Hematopoietic multipotent progenitor cell treated with erythropoietin and hydrocortisone succinate and interleukin-3 and kit ligand, for 6 days (in vitro differentiated cells): ENCODE measurements around the gene IDUA.

Source experiments
- DNase-seq: peaks from one replicate; pipeline ENCODE4 v3.0.0-alpha.2; 2015

Gene IDUA

GRCh38 chr4:988726-989721 lies 2.2 kb downstream of the IDUA start:
- DNase-seq = no peak

GRCh38 chr4:989722-990471 lies 3.1 kb downstream of the IDUA start:
- DNase-seq = no peak

GRCh38 chr4:990746-991367 lies 4.0 kb downstream of the IDUA start:
- no peak for DNase-seq

GRCh38 chr4:991451-992296 lies 4.8 kb downstream of the IDUA start:
- no peak for DNase-seq

GRCh38 chr4:992297-993110 lies 5.7 kb downstream of the IDUA start:
- DNase-seq = peak; percentile 3

GRCh38 chr4:993111-994029 lies 6.5 kb downstream of the IDUA start, which contains the start of gene SLC26A1:
TSS of gene SLC26A1 (minus strand) at chr4:993404. CDS start at chr4:991703, 1,701 bp downstream.
- DNase-seq = peak; percentile 26

GRCh38 chr4:995311-996026 lies 8.6 kb downstream of the IDUA start:
- DNase-seq = peak; percentile 43

- peak; percentile 95 for DNase-seq
Measured at GRCh38 chr4:996030-996996, 9.5 kb downstream of the IDUA start.

DNA sequence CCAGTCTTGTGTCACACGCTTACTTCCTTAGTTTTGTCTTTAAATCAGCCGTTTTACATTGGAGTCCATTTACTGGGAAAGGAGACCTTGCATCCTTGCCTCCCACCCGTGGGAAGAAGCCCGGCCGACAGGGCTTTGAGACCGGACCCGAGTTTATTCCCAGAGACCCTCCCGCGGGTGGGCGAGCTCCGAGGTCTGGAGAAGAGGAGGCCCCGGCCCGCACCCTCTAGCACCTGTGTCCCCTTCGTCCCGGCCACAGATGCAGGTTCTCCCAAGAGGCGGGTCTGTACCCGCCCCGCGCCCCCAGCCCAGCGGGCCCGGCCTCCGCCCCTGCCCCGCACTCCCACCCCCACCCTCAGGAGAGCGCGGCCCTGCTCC lies 10.1 kb downstream of the IDUA start:
- DNase-seq = no peak

GRCh38 chr4:997375-998071 lies 10.7 kb downstream of the IDUA start:
- peak; percentile 72 for DNase-seq

DNA sequence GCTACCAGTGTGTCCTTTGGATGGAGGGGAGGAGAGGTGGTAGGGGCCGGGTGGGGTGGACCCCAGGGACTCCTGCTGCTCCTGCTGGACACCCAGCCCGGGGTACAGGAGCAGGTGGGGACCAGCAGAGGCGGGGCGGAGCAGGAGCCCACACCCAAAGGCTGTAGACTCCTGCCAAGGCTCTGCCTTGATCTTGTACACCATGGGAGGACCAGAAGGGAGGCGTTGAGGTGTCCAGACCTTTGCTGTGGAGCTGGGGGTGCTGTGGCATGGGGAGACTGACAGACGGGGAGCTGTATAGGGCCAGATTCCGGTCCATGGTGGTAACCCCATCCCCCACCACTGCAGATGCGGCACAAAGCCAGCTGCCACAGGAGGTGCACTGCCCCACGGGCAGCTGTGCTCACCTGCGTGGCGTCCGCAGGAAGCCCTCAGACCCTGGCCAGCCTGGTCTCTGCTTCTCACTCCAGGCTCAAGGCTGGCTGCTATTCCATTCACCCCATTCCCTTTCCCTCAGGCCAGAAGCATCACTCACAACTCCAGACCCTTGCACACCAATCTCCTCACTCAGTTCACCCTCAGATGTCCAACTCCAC lies 11.3 kb downstream of the IDUA start:
- DNase-seq = peak; percentile 63

- peak; percentile 31 for DNase-seq
Measured at GRCh38 chr4:999240-999863, 12.5 kb downstream of the IDUA start.

DNA sequence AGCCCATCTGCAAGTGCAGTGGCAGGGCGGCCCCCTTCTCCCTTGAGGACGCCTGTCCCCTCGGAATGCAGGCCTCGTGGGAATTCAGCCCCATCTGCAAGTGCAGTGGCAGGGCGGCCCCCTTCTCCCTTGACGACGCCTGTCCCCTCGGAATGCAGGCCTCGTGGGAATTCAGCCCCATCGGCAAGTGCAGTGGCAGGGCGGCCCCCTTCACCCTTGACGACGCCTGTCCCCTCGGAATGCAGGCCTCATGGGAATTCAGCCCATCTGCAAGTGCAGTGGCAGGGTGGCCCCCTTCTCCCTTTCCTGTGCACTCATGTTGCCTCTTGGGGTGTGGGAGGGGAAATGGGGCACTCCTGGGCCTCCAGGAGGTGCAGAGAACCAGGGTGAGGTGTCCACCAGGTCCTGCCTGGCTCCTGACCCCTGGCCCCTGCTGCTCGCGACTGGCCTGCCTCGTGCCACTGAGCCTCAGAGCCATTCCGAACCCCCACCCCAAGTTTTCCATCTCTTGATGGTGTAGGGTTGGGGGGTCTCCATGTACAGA lies 13.1 kb downstream of the IDUA start:
- no peak for DNase-seq

DNA sequence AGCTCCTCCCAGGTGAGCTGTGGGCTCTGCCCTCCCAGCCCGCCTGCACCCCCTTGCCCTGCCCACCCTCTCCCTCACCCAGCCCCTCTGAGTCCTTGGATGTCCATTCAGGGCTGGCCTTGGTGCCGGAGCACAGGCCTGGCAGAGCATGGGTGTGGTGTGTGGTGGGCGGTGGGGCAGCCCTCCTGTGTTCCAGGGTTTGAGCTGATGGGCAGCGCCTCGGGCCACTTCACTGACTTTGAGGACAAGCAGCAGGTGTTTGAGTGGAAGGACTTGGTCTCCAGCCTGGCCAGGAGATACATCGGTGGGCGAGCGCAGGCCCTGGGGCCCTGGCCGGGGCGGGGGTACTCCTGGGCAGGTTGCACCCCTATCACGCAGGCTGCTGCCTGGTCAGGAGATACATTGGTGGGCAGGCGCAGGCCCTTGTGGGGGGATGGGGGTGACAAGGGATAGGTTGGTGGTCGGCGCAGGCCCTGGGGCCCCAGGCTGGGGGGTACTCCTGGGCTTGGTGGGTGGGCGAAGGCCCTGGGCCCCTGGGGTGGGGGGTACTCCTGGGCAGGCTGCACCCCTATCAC lies 13.9 kb downstream of the IDUA start:
- DNase-seq = no peak

DNA sequence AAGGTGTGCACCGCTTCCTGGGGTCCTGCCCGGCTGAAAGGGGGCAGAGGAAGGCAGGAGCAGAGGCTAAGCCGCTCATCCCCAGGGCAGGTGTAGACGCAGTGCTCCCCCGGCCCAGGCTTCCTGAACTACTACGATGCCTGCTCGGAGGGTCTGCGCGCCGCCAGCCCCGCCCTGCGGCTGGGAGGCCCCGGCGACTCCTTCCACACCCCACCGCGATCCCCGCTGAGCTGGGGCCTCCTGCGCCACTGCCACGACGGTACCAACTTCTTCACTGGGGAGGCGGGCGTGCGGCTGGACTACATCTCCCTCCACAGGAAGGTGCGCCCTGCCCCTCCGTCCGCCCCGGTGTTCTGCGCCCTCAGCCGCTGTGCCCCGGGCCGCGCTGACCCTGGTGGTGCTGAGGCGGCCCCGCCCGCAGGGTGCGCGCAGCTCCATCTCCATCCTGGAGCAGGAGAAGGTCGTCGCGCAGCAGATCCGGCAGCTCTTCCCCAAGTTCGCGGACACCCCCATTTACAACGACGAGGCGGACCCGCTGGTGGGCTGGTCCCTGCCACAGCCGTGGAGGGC lies 14.8 kb downstream of the IDUA start:
- no peak for DNase-seq

- DNase-seq = peak; percentile 48
Measured at GRCh38 chr4:1002131-1002630, 15.3 kb downstream of the IDUA start.
